ENCODE data around the gene PROC. TPM values are rescaled to one million over a fixed set of nuclear protein-coding genes. Genes with fewer than 3 reads are reported as not detected.

Gene PROC
- total and polyA plus RNA-seq, 9 of the 15 experiments (the other 6 are each of a cell fraction or from before 2014, with no cell fraction given): not detected

GRCh38 chr2:127423880-127424279 lies 5.7 kb downstream of the PROC start:
- ATAC-seq (no peak), FAIRE-seq (no peak), DNase-seq (ENCODE audit: extremely low read depth in 1 of 4, low spot score in 3 of 4) (no peak)
- Histone ChIP-seq H3K9ac (ENCODE audit: insufficient read depth in 1 of 2, low read depth in 2 of 2, low read length in 2 of 2) (no peak overlapping the region), H3K79me2 (ENCODE audit: control insufficient read depth, insufficient read depth, low read length) (no peaks in the 10 kb centered on the region), H3K4me2 (ENCODE audit: insufficient read depth, low read length) (no peak overlapping the region), H3K4me1 (replicated peaks in 1 of 2; ENCODE audit: control insufficient read depth in 2 of 2, insufficient read depth in 2 of 2, low read length in 2 of 2) (peaks cover 0 to 33% of the 10 kb centered on the region in 2 experiments; a peak in 3 of 5 replicates), H3K4me3 (no peak overlapping the region), H3K9me1 (ENCODE audit: control insufficient read depth, insufficient read depth, low read length) (no peaks in the 10 kb centered on the region), H4K20me1 (replicated peaks; ENCODE audit: control insufficient read depth, insufficient read depth, low read length) (no peaks in the 10 kb centered on the region), H3K27me3 (ENCODE audit: control insufficient read depth in 2 of 2, insufficient read depth in 2 of 2, low read length in 2 of 2) (peaks cover 17 to 68% of the 10 kb centered on the region in 2 experiments; a peak in 4 of 5 replicates), H3K36me3 (ENCODE audit: control insufficient read depth, insufficient read depth, low read length) (no peaks in the 10 kb centered on the region), H3K9me3 (replicated peaks; ENCODE audit: control insufficient read depth, insufficient read depth, low read depth, low read length) (no peaks in the 10 kb centered on the region), H2AFZ (ENCODE audit: low read depth, low read length) (no peak overlapping the region), H3K27ac (ENCODE audit: extremely low read depth, low read depth, low read length) (no peak overlapping the region)
- 18% methylated on average over 1 of the region's 1 CpG for WGBS (ENCODE audit: insufficient coverage, low coverage, missing lambda C conversion rate)
- no TSS peak for BruUV-seq (replicated peaks)
- in situ Hi-C loops (cut with MboI) (no loop called here), intact Hi-C loops (cut with micrococcal nuclease) (no loop called here)
- TF ChIP-seq RAD21 (CRISPR knock-in tag; conservative IDR thresholded peaks at IDR 0.05 in 1 of 2, IDR thresholded peaks at IDR 0.05 in 1 of 2) (no peak), PCBP2 (IDR thresholded peaks at IDR 0.05; ENCODE audit: low read depth, low read length, poor library complexity, severe bottlenecking) (no peak), ZNF511 (CRISPR knock-in tag; IDR thresholded peaks at IDR 0.05) (no peak), ZNF23 (CRISPR knock-in tag; IDR thresholded peaks at IDR 0.05) (no peak), PURB (CRISPR knock-in tag; IDR thresholded peaks at IDR 0.05; ENCODE audit: low read depth) (no peak), MIER1 (IDR thresholded peaks at IDR 0.05; ENCODE audit: low read depth) (no peak)
- ChIA-PET CTCF (ENCODE audit: low intra/inter-chr PET ratio) (no interaction called here), POLR2A (interaction anchor here (1.5 kb wide), 1 partner anchor 13 kb away, joined by 5 read pairs; no protein-coding TSS in a partner anchor)
